AG08395 (cell line): ENCODE data around the gene TOR1A.

Source experiments
- DNase-seq: peaks from one replicate; pipeline ENCODE4 v3.0.0; 2012; ENCODE audit warnings: mixed read lengths, low spot score

The TOR1A gene

GRCh38 chr9:129823935-129824601 is at the start of gene TOR1A:
TSS of gene TOR1A (minus strand) at chr9:129824136. CDS start at chr9:129824085, 51 bp downstream.
- DNase-seq: peak; percentile 96

GRCh38 chr9:129871046-129871445 is 47.1 kb upstream of the TOR1A start:
- no peak for DNase-seq

GRCh38 chr9:129869585-129870501 is 45.9 kb upstream of the TOR1A start:
- DNase-seq: no peak

GRCh38 chr9:129868872-129869486 is 45.0 kb upstream of the TOR1A start:
- no peak for DNase-seq

GRCh38 chr9:129868023-129868871 is 44.3 kb upstream of the TOR1A start:
- DNase-seq: no peak

GRCh38 chr9:129867136-129868022 is 43.4 kb upstream of the TOR1A start:
- DNase-seq: no peak

GRCh38 chr9:129866394-129867135 is 42.6 kb upstream of the TOR1A start:
- no peak for DNase-seq

GRCh38 chr9:129865668-129866320 is 41.9 kb upstream of the TOR1A start:
- DNase-seq: no peak

- no peak for DNase-seq
Measured at GRCh38 chr9:129864991-129865647, 41.2 kb upstream of the TOR1A start.

- DNase-seq: peak; percentile 43
Measured at GRCh38 chr9:129863059-129863690, 39.2 kb upstream of the TOR1A start.

- DNase-seq: no peak
Measured at GRCh38 chr9:129861447-129861827, 37.5 kb upstream of the TOR1A start.

GRCh38 chr9:129860653-129861446 is 36.9 kb upstream of the TOR1A start:
- DNase-seq: no peak

GRCh38 chr9:129858167-129858962 is 34.4 kb upstream of the TOR1A start:
- no peak for DNase-seq

GRCh38 chr9:129857207-129857606 is 33.3 kb upstream of the TOR1A start:
- no peak for DNase-seq

GRCh38 chr9:129854588-129855110 is 30.7 kb upstream of the TOR1A start:
- DNase-seq: no peak

GRCh38 chr9:129853614-129854013 is 29.7 kb upstream of the TOR1A start:
- DNase-seq: no peak

GRCh38 chr9:129852579-129852978 is 28.6 kb upstream of the TOR1A start:
- DNase-seq: no peak
